Panc1 (cell line): ENCODE measurements around the gene RFTN1. TPM values are rescaled to one million over a fixed set of nuclear protein-coding genes. Genes with fewer than 3 reads are reported as not detected.

Experiments
- ATAC-seq: fragments of 200-7000 bp; cut with Tn5 transposase; 2 replicates; pipeline ENCODE4 v1.9.1; 2020; ENCODE audit warnings: mild to moderate bottlenecking, moderate library complexity
- BruUV-seq: library from RNA; stranded (reverse); fragments of 400-500 nt; replicated peaks from 2 replicates; lab custom pipeline; 2021; lab: Mats Ljungman, UMichigan
- CTCF ChIA-PET: fragments of 300-600 bp; sonication (Branson Sonifier 250); formaldehyde crosslinking; loops from one replicate; lab custom pipeline; 2022; ENCODE audit warnings: antibody characterized with exemption; lab: Charles Lee
- POLR2A ChIA-PET: fragments of 300-600 bp; sonication (Branson Sonifier 250); formaldehyde crosslinking; loops from one replicate; lab custom pipeline; 2022; ENCODE audit warnings: antibody characterized with exemption; lab: Charles Lee
- DNase-seq: peaks from one replicate; pipeline ENCODE4 v3.0.0-alpha.2; 2010; ENCODE audit warnings: low read depth, low spot score
- H3K27ac ChIP-seq: 2 replicates; pipeline ENCODE4 v1.5.1; 2011; ENCODE audit warnings: mild to moderate bottlenecking, low read length, inconsistent platforms
- H3K27me3 ChIP-seq: fragments of 200-500 bp; sonication (Bioruptor generic); 2 replicates; pipeline ENCODE4 v1.6.0; 2014; ENCODE audit warnings: low read length, inconsistent platforms; ENCODE audit not compliant: control insufficient read depth, insufficient read depth
- H3K36me3 ChIP-seq: fragments of 200-500 bp; sonication (Bioruptor generic); 2 replicates; pipeline ENCODE4 v1.5.1; 2014; ENCODE audit warnings: inconsistent platforms, mild to moderate bottlenecking, low read length, moderate library complexity; ENCODE audit not compliant: control insufficient read depth, insufficient read depth
- H3K4me1 ChIP-seq: 2 replicates; pipeline ENCODE4 v1.5.1; 2011; ENCODE audit warnings: inconsistent platforms, mild to moderate bottlenecking, low read length, moderate library complexity; ENCODE audit not compliant: control insufficient read depth, insufficient read depth
- H3K4me3 ChIP-seq, 2 experiments: 2 replicates each; pipeline ENCODE4 v1.5.1; 2011 to 2012; ENCODE audit warnings: low read depth in 2 of 2, low read length in 2 of 2, mild to moderate bottlenecking in 2 of 2, inconsistent platforms in 1 of 2, moderate library complexity in 1 of 2
- H3K9me3 ChIP-seq: fragments of 200-500 bp; sonication (Bioruptor generic); 2 replicates; pipeline ENCODE4 v1.5.1; 2014; ENCODE audit warnings: low read depth, mild to moderate bottlenecking, inconsistent platforms, low read length, moderate library complexity; ENCODE audit not compliant: control insufficient read depth, insufficient read depth
- POLR2AphosphoS5 ChIP-seq: IDR thresholded peaks from 2 replicates; pipeline ENCODE4 v1.6.1; 2012; ENCODE audit warnings: mild to moderate bottlenecking, low read depth, low read length, moderate library complexity
- SIN3A ChIP-seq: IDR thresholded peaks from 2 replicates; pipeline ENCODE4 v1.6.1; 2012; ENCODE audit warnings: low read depth, mild to moderate bottlenecking, low read length, moderate library complexity, borderline replicate concordance; ENCODE audit not compliant: insufficient read depth
- TCF7L2 ChIP-seq: IDR thresholded peaks from 2 replicates; pipeline ENCODE4 v1.6.1; 2011; ENCODE audit warnings: mild to moderate bottlenecking, low read depth, low read length, inconsistent platforms
- in situ Hi-C: cut with HindIII; loops from 2 replicates; pipeline ENCODE4 v1.10.0; 2016; ENCODE audit warnings: low sequenced_read_pairs, low pct_unique_long_range_greater_than_20kb
- intact Hi-C: fragments of 100-400 bp; cut with micrococcal nuclease; formaldehyde crosslinking; loops from one replicate; pipeline ENCODE4 v1.10.0; 2022; ENCODE audit not compliant: unreplicated experiment
- total RNA-seq: library from RNA; stranded (reverse); gene quantifications from one replicate; pipeline ENCODE4 v1.2.1, GENCODE V29; 2021; ENCODE audit not compliant: unreplicated experiment
- TF ChIP-seq, protein P1 (sequence below), 2 experiments: IDR thresholded peaks; 2 replicates each; pipeline ENCODE4 v1.6.1; 2011 to 2012; ENCODE audit warnings: low read depth in 2 of 2, control low read depth in 1 of 2, low read length in 1 of 2, mild to moderate bottlenecking in 1 of 2, moderate library complexity in 1 of 2; ENCODE audit not compliant: insufficient read depth in 1 of 2
- TF ChIP-seq, protein P2 (sequence below): fragments of 450-650 bp; IDR thresholded peaks from 2 replicates; pipeline ENCODE4 v1.5.1; 2017; ENCODE audit warnings: mild to moderate bottlenecking

Gene RFTN1
- total RNA-seq, 1 experiment from 2014 or later: 0.90 TPM

DNA sequence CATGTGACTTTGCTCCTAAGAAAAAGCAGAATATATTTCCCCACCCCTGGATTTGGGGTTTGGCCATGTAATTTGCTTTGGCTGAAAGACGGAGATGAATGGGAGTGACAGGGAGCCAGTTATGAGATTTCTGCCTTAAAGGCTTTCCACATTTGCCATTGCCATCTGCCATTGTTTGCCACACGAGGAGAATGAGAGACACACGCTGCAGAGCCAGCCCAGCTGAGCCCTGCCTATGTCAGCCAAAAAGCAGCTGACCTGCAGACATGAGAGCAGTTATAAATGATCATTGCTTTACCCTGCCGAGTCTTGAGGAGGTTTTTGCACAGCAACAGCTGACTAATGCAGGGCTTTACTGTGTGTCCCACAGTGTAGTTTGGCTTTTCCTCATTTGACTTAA lies 40.6 kb upstream of the RFTN1 start:
- Histone ChIP-seq H3K9me3 (no peaks in the 10 kb centered on the region), H3K4me3 (no peak overlapping the region), H3K4me1 (no peaks in the 10 kb centered on the region; the same call in 1 of the 2 replicates), H3K27ac (no peak overlapping the region), H3K27me3 (no peaks in the 10 kb centered on the region), H3K36me3 (no peaks in the 10 kb centered on the region)
- intact Hi-C loops: loop anchor here (5.0 kb wide), 1 partner anchor 287 kb away; the partner anchor contains the start of gene OXNAD1
- TF ChIP-seq TCF7L2 (no peak), SIN3A (no peak), POLR2AphosphoS5 (no peak)
- TF ChIP-seq, protein P1, sequence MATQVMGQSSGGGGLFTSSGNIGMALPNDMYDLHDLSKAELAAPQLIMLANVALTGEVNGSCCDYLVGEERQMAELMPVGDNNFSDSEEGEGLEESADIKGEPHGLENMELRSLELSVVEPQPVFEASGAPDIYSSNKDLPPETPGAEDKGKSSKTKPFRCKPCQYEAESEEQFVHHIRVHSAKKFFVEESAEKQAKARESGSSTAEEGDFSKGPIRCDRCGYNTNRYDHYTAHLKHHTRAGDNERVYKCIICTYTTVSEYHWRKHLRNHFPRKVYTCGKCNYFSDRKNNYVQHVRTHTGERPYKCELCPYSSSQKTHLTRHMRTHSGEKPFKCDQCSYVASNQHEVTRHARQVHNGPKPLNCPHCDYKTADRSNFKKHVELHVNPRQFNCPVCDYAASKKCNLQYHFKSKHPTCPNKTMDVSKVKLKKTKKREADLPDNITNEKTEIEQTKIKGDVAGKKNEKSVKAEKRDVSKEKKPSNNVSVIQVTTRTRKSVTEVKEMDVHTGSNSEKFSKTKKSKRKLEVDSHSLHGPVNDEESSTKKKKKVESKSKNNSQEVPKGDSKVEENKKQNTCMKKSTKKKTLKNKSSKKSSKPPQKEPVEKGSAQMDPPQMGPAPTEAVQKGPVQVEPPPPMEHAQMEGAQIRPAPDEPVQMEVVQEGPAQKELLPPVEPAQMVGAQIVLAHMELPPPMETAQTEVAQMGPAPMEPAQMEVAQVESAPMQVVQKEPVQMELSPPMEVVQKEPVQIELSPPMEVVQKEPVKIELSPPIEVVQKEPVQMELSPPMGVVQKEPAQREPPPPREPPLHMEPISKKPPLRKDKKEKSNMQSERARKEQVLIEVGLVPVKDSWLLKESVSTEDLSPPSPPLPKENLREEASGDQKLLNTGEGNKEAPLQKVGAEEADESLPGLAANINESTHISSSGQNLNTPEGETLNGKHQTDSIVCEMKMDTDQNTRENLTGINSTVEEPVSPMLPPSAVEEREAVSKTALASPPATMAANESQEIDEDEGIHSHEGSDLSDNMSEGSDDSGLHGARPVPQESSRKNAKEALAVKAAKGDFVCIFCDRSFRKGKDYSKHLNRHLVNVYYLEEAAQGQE (IDR thresholded peaks at IDR 0.05; ENCODE audit: insufficient read depth in 1 of 2, low read depth in 2 of 2, low read length in 1 of 2): no peak
- TF ChIP-seq, protein P2, sequence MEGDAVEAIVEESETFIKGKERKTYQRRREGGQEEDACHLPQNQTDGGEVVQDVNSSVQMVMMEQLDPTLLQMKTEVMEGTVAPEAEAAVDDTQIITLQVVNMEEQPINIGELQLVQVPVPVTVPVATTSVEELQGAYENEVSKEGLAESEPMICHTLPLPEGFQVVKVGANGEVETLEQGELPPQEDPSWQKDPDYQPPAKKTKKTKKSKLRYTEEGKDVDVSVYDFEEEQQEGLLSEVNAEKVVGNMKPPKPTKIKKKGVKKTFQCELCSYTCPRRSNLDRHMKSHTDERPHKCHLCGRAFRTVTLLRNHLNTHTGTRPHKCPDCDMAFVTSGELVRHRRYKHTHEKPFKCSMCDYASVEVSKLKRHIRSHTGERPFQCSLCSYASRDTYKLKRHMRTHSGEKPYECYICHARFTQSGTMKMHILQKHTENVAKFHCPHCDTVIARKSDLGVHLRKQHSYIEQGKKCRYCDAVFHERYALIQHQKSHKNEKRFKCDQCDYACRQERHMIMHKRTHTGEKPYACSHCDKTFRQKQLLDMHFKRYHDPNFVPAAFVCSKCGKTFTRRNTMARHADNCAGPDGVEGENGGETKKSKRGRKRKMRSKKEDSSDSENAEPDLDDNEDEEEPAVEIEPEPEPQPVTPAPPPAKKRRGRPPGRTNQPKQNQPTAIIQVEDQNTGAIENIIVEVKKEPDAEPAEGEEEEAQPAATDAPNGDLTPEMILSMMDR: no peak
- in situ Hi-C loops: no loop called here
- POLR2A ChIA-PET: interaction anchor here (0.7 kb wide), 1 partner anchor 664 kb away, joined by 9 read pairs; no protein-coding TSS in a partner anchor
- CTCF ChIA-PET: interaction anchor here (0.7 kb wide), 1 partner anchor 236 kb away, joined by 3 read pairs; no protein-coding TSS in a partner anchor
- BruUV-seq: no TSS peak
- no peak for DNase-seq
- ATAC-seq: no peak

DNA sequence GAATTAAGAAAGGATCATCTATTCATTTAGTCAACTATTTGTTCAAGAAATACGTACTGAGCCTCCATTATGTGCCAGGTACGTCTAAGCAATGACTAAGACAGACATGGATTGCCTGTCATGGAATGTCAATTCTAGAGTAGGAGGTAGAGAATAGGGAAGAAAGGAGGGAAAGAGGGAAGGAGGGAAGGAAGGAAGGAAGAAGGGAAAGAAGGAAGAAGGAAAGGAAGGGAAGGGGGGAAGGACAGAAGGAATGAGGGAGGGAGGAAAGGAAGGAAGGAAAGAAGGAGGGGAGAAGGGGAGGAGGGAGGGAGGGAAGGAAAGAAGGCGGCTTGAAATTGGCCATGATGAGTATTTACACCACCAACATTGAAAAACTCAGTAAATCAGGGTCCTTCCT lies 39.3 kb upstream of the RFTN1 start:
- intact Hi-C loops (loop anchor here (5.0 kb wide), 1 partner anchor 285 kb away; the partner anchor contains the start of gene OXNAD1), in situ Hi-C loops (no loop called here)
- no peak for ATAC-seq

More for the DNA sequence above, 39.3 kb upstream of the RFTN1 start:
- TF ChIP-seq, protein P2: no peak
- TF ChIP-seq TCF7L2: no peak
- TF ChIP-seq SIN3A: no peak
- TF ChIP-seq, protein P1 (IDR thresholded peaks at IDR 0.05; ENCODE audit: insufficient read depth in 1 of 2, low read depth in 2 of 2, low read length in 1 of 2): no peak
- Histone ChIP-seq H3K27me3 (no peaks in the 10 kb centered on the region), H3K9me3 (no peaks in the 10 kb centered on the region), H3K4me1 (no peaks in the 10 kb centered on the region; the same call in 1 of the 2 replicates), H3K4me3 (no peak overlapping the region), H3K36me3 (no peaks in the 10 kb centered on the region), H3K27ac (no peak overlapping the region)
- POLR2A ChIA-PET: no interaction called here
- DNase-seq: no peak
- CTCF ChIA-PET: no interaction called here
- BruUV-seq: no TSS peak
